ENCODE results near the gene BRF1.
A peak's percentile ranks its signal among the peaks of the same experiment; 100 is the strongest.
"Not testable (repeated sequence)": the region's sequence is repeated elsewhere in the genome, so short reads cannot be mapped to it uniquely, and the experiment has no call there.

The BRF1 gene

DNA sequence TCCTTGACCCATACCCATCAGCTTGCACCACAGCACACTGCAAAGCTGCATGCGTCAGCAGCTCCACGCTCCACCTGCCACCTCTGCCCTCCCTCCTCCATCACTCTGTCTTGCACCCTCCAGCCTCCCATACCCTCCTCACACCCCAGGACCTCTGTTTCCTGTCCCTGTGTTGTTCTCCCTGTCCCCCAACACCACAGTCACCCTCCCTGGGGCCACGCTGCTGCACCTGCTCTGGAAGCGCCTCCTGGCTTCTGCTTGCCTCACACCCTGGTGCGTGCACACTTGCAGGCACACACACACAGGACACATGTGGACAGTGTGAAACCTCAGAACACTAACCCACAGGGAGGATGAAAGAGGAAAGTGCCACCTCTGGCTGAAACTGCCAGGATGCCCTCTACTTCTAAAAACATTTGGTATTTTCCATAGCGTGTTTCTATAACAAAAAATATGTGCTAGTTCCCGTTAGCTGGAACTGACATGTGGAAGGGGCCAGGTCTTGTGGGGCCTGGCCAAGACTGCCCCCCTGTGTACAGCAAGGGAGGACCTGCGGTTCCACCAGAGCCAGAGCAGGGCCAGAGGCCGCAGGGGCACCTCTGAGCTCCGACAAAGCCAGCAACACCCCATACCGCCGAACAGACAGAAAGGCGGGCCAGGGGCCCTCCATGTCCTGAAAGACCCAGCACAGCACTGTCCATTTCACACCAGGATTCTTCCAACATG lies 10.0 kb downstream of the BRF1 start:
- no peaks in the 10 kb centered on the region for H3K9me3 Mint-ChIP-seq
- no peak for DNase-seq (ENCODE audit: low spot score in 2 of 2)
- H3K4me1 Mint-ChIP-seq, result peaks cover 64% of the 10 kb centered on the region
- peak overlapping the region; percentile 56 for H3K4me3 Mint-ChIP-seq
- H3K36me3 Mint-ChIP-seq, result peaks cover 8% of the 10 kb centered on the region
- peak overlapping the region; percentile 74 for H3K27ac Mint-ChIP-seq
- peak; percentile 52 for ATAC-seq

- DNase-seq (ENCODE audit: low spot score in 2 of 2); H3K9me3 Mint-ChIP-seq; ATAC-seq; H3K4me3 Mint-ChIP-seq; H3K27ac Mint-ChIP-seq: not testable (repeated sequence)
- H3K4me1 Mint-ChIP-seq, result peaks cover 65% of the 10 kb centered on the region
- peaks cover 24% of the 10 kb centered on the region for H3K36me3 Mint-ChIP-seq
Observed at GRCh38 chr14:105288936-105289335, 11.9 kb downstream of the BRF1 start.

GRCh38 chr14:105287249-105288102 lies 13.3 kb downstream of the BRF1 start:
- ATAC-seq (no peak), DNase-seq (ENCODE audit: low spot score in 2 of 2) (no peak)
- H3K27ac Mint-ChIP-seq, result no peak overlapping the region
- peaks cover 24% of the 10 kb centered on the region for H3K36me3 Mint-ChIP-seq
- H3K4me3 Mint-ChIP-seq, result no peak overlapping the region
- H3K4me1 Mint-ChIP-seq, result peaks cover 55% of the 10 kb centered on the region
- H3K9me3 Mint-ChIP-seq, result no peaks in the 10 kb centered on the region

- H3K9me3 Mint-ChIP-seq, result no peaks in the 10 kb centered on the region
- no peak overlapping the region for H3K4me3 Mint-ChIP-seq
- H3K4me1 Mint-ChIP-seq, result peaks cover 57% of the 10 kb centered on the region
- DNase-seq (ENCODE audit: low spot score in 2 of 2), result no peak
- peaks cover 24% of the 10 kb centered on the region for H3K36me3 Mint-ChIP-seq
- H3K27ac Mint-ChIP-seq, result peak overlapping the region; percentile 34
- no peak for ATAC-seq
Observed at GRCh38 chr14:105286759-105287144, 14.0 kb downstream of the BRF1 start.

GRCh38 chr14:105285174-105285573 lies 15.6 kb downstream of the BRF1 start:
- ATAC-seq (no peak), DNase-seq (ENCODE audit: low spot score in 2 of 2) (no peak)
- Mint-ChIP-seq H3K4me1 (peaks cover 51% of the 10 kb centered on the region), H3K27ac (no peak overlapping the region), H3K9me3 (no peaks in the 10 kb centered on the region), H3K4me3 (no peak overlapping the region), H3K36me3 (peaks cover 18% of the 10 kb centered on the region)

DNA sequence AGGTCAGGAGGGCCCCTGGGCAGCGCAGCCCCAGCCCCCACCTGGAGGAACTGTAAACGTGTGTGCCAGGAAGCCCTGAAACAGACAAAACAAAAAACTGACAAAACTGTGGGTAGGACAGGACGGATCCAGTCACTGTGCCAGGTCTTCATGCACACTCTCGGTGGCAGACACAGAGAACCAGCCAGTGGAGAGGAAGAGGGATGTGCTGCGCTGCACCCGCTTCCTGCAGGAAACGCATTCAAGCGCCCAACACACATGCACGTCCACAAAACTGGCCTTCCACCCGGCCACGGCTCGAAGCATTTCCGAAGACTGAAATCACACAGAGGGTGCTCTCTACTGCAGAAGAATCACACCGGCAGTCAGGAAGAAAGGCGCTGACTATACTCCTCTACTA lies 16.9 kb downstream of the BRF1 start:
- DNase-seq (ENCODE audit: low spot score in 2 of 2) (no peak), ATAC-seq (peak; percentile 16)
- H3K4me1 Mint-ChIP-seq, result peaks cover 45% of the 10 kb centered on the region

DNA sequence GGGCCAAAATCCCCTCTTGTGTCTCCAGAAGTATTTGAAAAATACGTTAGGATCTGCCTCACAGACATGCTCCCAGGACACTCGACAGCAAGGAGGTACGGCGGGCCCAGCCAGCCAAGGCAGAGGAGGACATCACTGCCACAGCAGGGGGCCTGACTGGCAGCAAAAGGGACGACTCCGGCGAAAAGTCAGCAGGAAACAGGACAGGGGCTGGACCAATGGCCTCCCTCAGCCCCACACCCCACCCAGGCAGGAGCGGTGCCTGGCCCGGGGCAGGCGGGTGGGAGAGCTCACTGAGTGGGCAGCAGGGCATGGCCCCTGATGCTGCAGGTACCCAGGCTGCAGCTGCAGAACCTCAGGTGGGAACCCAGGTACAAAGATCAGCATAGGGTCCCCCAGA lies 17.8 kb downstream of the BRF1 start:
- Mint-ChIP-seq H3K36me3 (peaks cover 18% of the 10 kb centered on the region), H3K9me3 (no peaks in the 10 kb centered on the region), H3K4me1 (peaks cover 45% of the 10 kb centered on the region), H3K27ac (no peak overlapping the region), H3K4me3 (no peak overlapping the region)
- ATAC-seq (no peak), DNase-seq (ENCODE audit: low spot score in 2 of 2) (no peak)

More for the DNA sequence above, 16.9 kb downstream of the BRF1 start:
- no peaks in the 10 kb centered on the region for H3K9me3 Mint-ChIP-seq
- no peak overlapping the region for H3K4me3 Mint-ChIP-seq
- peaks cover 18% of the 10 kb centered on the region for H3K36me3 Mint-ChIP-seq
- H3K27ac Mint-ChIP-seq, result no peak overlapping the region

- ATAC-seq, result no peak
- Mint-ChIP-seq H3K4me1 (peaks cover 41% of the 10 kb centered on the region), H3K4me3 (no peak overlapping the region), H3K9me3 (no peaks in the 10 kb centered on the region), H3K27ac (peak overlapping the region; percentile 69), H3K36me3 (peaks cover 18% of the 10 kb centered on the region)
- no peak for DNase-seq (ENCODE audit: low spot score in 2 of 2)
Observed at GRCh38 chr14:105282098-105282725, 18.6 kb downstream of the BRF1 start.

- ATAC-seq (peak; percentile 21), DNase-seq (ENCODE audit: low spot score in 2 of 2) (no peak)
- Mint-ChIP-seq H3K36me3 (peaks cover 18% of the 10 kb centered on the region), H3K4me1 (peaks cover 34% of the 10 kb centered on the region), H3K4me3 (no peak overlapping the region), H3K9me3 (no peaks in the 10 kb centered on the region), H3K27ac (peak overlapping the region; percentile 69)
Observed at GRCh38 chr14:105281371-105282097, 19.3 kb downstream of the BRF1 start.

- ATAC-seq (no peak), DNase-seq (ENCODE audit: low spot score in 2 of 2) (no peak)
- Mint-ChIP-seq H3K36me3 (peaks cover 13% of the 10 kb centered on the region), H3K4me3 (no peak overlapping the region), H3K9me3 (no peaks in the 10 kb centered on the region), H3K4me1 (peaks cover 31% of the 10 kb centered on the region), H3K27ac (no peak overlapping the region)
Observed at GRCh38 chr14:105280525-105280924, 20.3 kb downstream of the BRF1 start.

DNA sequence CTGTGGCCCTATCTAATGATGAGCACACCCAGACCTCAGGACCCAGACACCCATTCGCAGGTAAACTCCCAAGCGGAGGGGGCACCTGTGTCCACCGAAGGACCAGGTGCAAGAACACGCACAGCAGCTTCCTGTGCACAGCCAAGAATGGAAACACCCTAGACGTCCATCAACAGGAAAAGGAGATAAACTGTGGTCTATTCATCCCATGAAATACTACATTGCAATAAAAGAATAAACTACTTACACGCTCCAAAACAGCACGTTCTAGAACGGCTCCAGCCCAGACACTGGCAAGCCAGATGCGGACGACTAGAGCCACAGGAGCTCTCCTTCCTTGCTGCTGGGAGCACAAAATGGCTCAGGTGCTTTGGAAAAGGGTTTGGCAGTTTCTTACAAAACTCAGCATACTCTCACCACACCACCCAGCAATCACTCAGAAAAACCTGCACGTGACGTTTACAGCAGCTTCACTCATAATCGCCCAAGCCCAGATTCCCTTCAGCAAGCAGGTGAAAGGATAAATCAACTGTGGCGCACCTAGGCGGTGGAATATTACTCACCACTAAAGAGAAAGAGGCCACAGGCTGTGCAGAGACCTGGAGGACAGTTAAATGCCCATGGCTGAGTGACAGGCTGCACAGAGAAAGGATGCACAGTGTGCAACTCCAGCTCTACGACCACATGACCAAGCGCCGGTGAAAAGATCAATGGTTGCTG lies 21.0 kb downstream of the BRF1 start:
- DNase-seq (ENCODE audit: low spot score in 2 of 2) (no peak), ATAC-seq (no peak)
- no peak overlapping the region for H3K27ac Mint-ChIP-seq
- peaks cover 6% of the 10 kb centered on the region for H3K36me3 Mint-ChIP-seq
- peaks cover 26% of the 10 kb centered on the region for H3K4me1 Mint-ChIP-seq
- H3K9me3 Mint-ChIP-seq, result no peaks in the 10 kb centered on the region
- no peak overlapping the region for H3K4me3 Mint-ChIP-seq

GRCh38 chr14:105277448-105277847 lies 23.4 kb downstream of the BRF1 start:
- H3K9me3 Mint-ChIP-seq; H3K4me3 Mint-ChIP-seq; DNase-seq (ENCODE audit: low spot score in 2 of 2); H3K27ac Mint-ChIP-seq; H3K36me3 Mint-ChIP-seq; ATAC-seq: not testable (repeated sequence)
- peaks cover 20% of the 10 kb centered on the region for H3K4me1 Mint-ChIP-seq

DNA sequence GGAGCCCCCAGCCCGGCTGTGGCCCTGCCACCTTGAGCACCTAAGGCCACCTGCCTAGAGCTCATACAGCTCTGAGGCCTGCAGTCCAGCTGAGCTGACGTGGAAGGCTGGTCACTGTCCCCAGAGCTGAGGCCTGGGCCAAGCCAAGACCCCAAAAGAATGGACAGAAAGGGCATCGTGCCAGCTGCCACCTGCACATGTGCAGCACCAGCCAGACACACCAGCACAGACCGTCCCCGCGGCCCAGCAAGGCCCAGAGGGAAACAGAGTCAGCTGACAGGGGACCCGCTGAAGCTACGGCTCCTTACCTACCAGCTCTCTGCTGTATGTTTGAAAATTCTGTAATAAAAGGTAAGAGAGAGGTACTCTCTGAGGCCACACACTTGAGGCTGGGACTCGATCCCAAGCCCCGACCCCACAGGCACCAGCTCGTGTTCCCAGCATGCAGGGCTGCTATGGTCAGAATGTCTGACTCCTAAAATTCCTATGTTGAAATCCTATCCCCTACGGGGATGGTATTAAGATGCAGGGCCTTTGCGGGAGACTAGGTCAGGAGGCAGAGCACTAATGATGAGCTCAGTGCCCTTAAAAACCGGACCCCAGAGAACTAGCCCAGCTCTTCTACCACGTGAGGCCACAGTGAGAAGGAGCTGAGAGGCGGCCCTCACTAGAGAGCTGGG lies 25.4 kb downstream of the BRF1 start:
- Mint-ChIP-seq H3K27ac (peak overlapping the region; percentile 86), H3K36me3 (no peaks in the 10 kb centered on the region), H3K9me3 (no peaks in the 10 kb centered on the region), H3K4me3 (no peak overlapping the region), H3K4me1 (peaks cover 15% of the 10 kb centered on the region)
- no peak for ATAC-seq
- no peak for DNase-seq (ENCODE audit: low spot score in 2 of 2)

- peaks cover 15% of the 10 kb centered on the region for H3K4me1 Mint-ChIP-seq
- ATAC-seq, result no peak
- no peaks in the 10 kb centered on the region for H3K9me3 Mint-ChIP-seq
- no peaks in the 10 kb centered on the region for H3K36me3 Mint-ChIP-seq
- H3K27ac Mint-ChIP-seq, result peak overlapping the region; percentile 15
- H3K4me3 Mint-ChIP-seq, result no peak overlapping the region
- DNase-seq (ENCODE audit: low spot score in 2 of 2), result no peak
Observed at GRCh38 chr14:105274637-105275036, 26.2 kb downstream of the BRF1 start.

Data from stimulated activated effector memory CD8-positive, alpha-beta T cell treated with anti-CD3 and anti-CD28 coated beads, Interleukin-12 subunit alpha, Interleukin-12 subunit beta, amount 100 ng/mL, for 72 hours (primary cell).